A673 (cell line): ENCODE results near the gene TMED10. TPM values are rescaled to one million over a fixed set of nuclear protein-coding genes. Genes with fewer than 3 reads are reported as not detected.

Experiments
- BruUV-seq: library from RNA; stranded (reverse); fragments of 400-500 nt; replicated peaks from 2 replicates; lab custom pipeline; 2021; lab: Mats Ljungman, UMichigan
- CTCF ChIA-PET: fragments of 300-600 bp; sonication (Branson Sonifier 250); formaldehyde crosslinking; loops from one replicate; lab custom pipeline; 2022; ENCODE audit warnings: antibody characterized with exemption; lab: Charles Lee
- POLR2A ChIA-PET: fragments of 300-600 bp; sonication (Branson Sonifier 250); formaldehyde crosslinking; loops from one replicate; lab custom pipeline; 2022; ENCODE audit warnings: antibody characterized with exemption; ENCODE audit not compliant: low non-redundant PET; lab: Charles Lee
- DNase-seq: peaks from one replicate; pipeline ENCODE4 v3.0.0-alpha.2; 2015; ENCODE audit warnings: low spot score
- H3K27ac ChIP-seq: fragments of 200-600 bp; sonication (generic); 2 replicates; pipeline ENCODE4 v1.5.1; 2016; ENCODE audit warnings: mixed run types, low read depth, mild to moderate bottlenecking, mixed read lengths, antibody characterized with exemption, low read length; ENCODE audit not compliant: poor library complexity, severe bottlenecking
- H3K27me3 ChIP-seq: fragments of 200-600 bp; sonication (generic); replicated peaks from 2 replicates; pipeline ENCODE4 v1.6.1; 2017; ENCODE audit warnings: mixed run types, low read depth, mild to moderate bottlenecking, mixed read lengths, antibody characterized with exemption, low read length; ENCODE audit not compliant: insufficient read depth, poor library complexity
- H3K36me3 ChIP-seq: fragments of 200-600 bp; sonication (generic); 2 replicates; pipeline ENCODE4 v1.6.1; 2016; ENCODE audit warnings: mixed run types, mild to moderate bottlenecking, mixed read lengths, antibody characterized with exemption, low read length; ENCODE audit not compliant: insufficient read depth, poor library complexity, severe bottlenecking
- H3K4me1 ChIP-seq: fragments of 200-600 bp; sonication (generic); 2 replicates; pipeline ENCODE4 v1.6.1; 2017; ENCODE audit warnings: mixed run types, mild to moderate bottlenecking, mixed read lengths, antibody characterized with exemption, low read length; ENCODE audit not compliant: insufficient read depth, poor library complexity, severe bottlenecking
- H3K4me3 ChIP-seq: fragments of 200-600 bp; sonication (generic); 2 replicates; pipeline ENCODE4 v1.5.1; 2016; ENCODE audit warnings: low read depth, mixed run types, mild to moderate bottlenecking, mixed read lengths, low read length; ENCODE audit not compliant: poor library complexity, severe bottlenecking
- H3K9me3 ChIP-seq: fragments of 200-600 bp; sonication (generic); 2 replicates; pipeline ENCODE4 v1.6.1; 2016; ENCODE audit warnings: mixed run types, low read depth, mild to moderate bottlenecking, mixed read lengths, antibody characterized with exemption, low read length; ENCODE audit not compliant: poor library complexity, severe bottlenecking
- CTCF ChIP-seq: fragments of 300-800, 200-600 bp; sonication (generic); conservative IDR thresholded peaks from 2 replicates; pipeline ENCODE4 v1.5.1; 2017; ENCODE audit warnings: low read depth, mild to moderate bottlenecking, antibody characterized with exemption, low read length, moderate library complexity, mixed read lengths
- EZH2 ChIP-seq: fragments of 200-600 bp; sonication (generic); IDR thresholded peaks from 2 replicates; pipeline ENCODE4 v1.6.1; 2017; ENCODE audit warnings: borderline replicate concordance, low read depth, mild to moderate bottlenecking, mixed read lengths, antibody characterized with exemption, low read length; ENCODE audit not compliant: poor library complexity, severe bottlenecking
- intact Hi-C: fragments of 100-400 bp; cut with micrococcal nuclease; formaldehyde crosslinking; loops from one replicate; pipeline ENCODE4 v1.10.0; 2022; ENCODE audit not compliant: unreplicated experiment
- total RNA-seq: library from RNA; stranded (reverse); gene quantifications from 2 replicates; pipeline ENCODE4 v1.2.3, GENCODE V29; 2021

The TMED10 gene
- total RNA-seq, 1 experiment from 2014 or later, result 275 TPM

- no peak overlapping the region for H3K4me3 ChIP-seq
- ChIA-PET CTCF (no interaction called here), POLR2A (no interaction called here)
- DNase-seq, result peak; percentile 29
- H3K27ac ChIP-seq, result no peak overlapping the region
- TF ChIP-seq CTCF, result peak; percentile 43
- no peak for TF ChIP-seq EZH2
- H3K36me3 ChIP-seq, result peaks cover 32% of the 10 kb centered on the region
- no peaks in the 10 kb centered on the region for H3K9me3 ChIP-seq
- H3K4me1 ChIP-seq, result no peaks in the 10 kb centered on the region
- no peaks in the 10 kb centered on the region for H3K27me3 ChIP-seq
- BruUV-seq, result no TSS peak
- intact Hi-C loops, result no loop called here
Observed at GRCh38 chr14:75084513-75084912, 91.9 kb downstream of the TMED10 start.

- peaks cover 31% of the 10 kb centered on the region for H3K36me3 ChIP-seq
Observed at GRCh38 chr14:75083271-75083670, 93.1 kb downstream of the TMED10 start.

GRCh38 chr14:75081660-75082229, 94.7 kb downstream of the TMED10 start:
- H3K27me3 ChIP-seq, result no peaks in the 10 kb centered on the region
- H3K9me3 ChIP-seq, result no peaks in the 10 kb centered on the region
- DNase-seq, result no peak
- POLR2A ChIA-PET, result no interaction called here
- intact Hi-C loops, result no loop called here
- no peak overlapping the region for H3K27ac ChIP-seq
- H3K4me3 ChIP-seq, result no peak overlapping the region
- H3K4me1 ChIP-seq, result no peaks in the 10 kb centered on the region
- no TSS peak for BruUV-seq
- H3K36me3 ChIP-seq, result peaks cover 16% of the 10 kb centered on the region
- CTCF ChIA-PET, result no interaction called here
- TF ChIP-seq CTCF (no peak), EZH2 (no peak)

More at GRCh38 chr14:75083271-75083670, 93.1 kb downstream of the TMED10 start:
- Histone ChIP-seq H3K4me1 (no peaks in the 10 kb centered on the region), H3K4me3 (no peak overlapping the region), H3K27me3 (no peaks in the 10 kb centered on the region), H3K27ac (no peak overlapping the region), H3K9me3 (no peaks in the 10 kb centered on the region)
- intact Hi-C loops, result no loop called here
- no TSS peak for BruUV-seq
- CTCF ChIA-PET, result interaction anchor here (0.5 to 0.8 kb wide), 2 partner anchors 205 to 222 kb away, joined by 3 to 6 read pairs; no protein-coding TSS in a partner anchor
- DNase-seq, result no peak
- no peak for TF ChIP-seq EZH2
- POLR2A ChIA-PET, result no interaction called here

Other genes with a start within 250 kb of the TMED10 start
- gene PGF, start 221.0 kb downstream of the TMED10 start, total RNA-seq, result 32.2 and 48.1 TPM in 2 replicates
- gene EIF2B2, start 173.7 kb downstream of the TMED10 start, total RNA-seq, result 93.3 and 106 TPM in 2 replicates
- gene MLH3, start 125.1 kb downstream of the TMED10 start, total RNA-seq, result 21.0 and 24.0 TPM in 2 replicates
- gene ACYP1, start 112.6 kb downstream of the TMED10 start, total RNA-seq, result 47.1 and 50.2 TPM in 2 replicates
- 1.0 TPM in 2 replicates for gene ZC2HC1C, start 107.0 kb downstream of the TMED10 start, total RNA-seq
- 75.8 and 76.1 TPM in 2 replicates for gene NEK9, start 49.6 kb downstream of the TMED10 start, total RNA-seq
- 10.2 and 13.7 TPM in 2 replicates for gene FOS, start 102.2 kb upstream of the TMED10 start, total RNA-seq